ENCODE measurements around the gene TMEM212.

- no peak for TF ChIP-seq GATA2 (IDR thresholded peaks at IDR 0.05; ENCODE audit: low read depth, low read length)
- TF ChIP-seq GATA3 (IDR thresholded peaks at IDR 0.05; ENCODE audit: low read depth, low read length), result no peak
These were observed 17.8 kb downstream of the TMEM212 start for GRCh38 chr3:171860830-171861535.

All from SH-SY5Y (cell line).